GM04503 (cell line): ENCODE data around the gene CRYBB1.

ENCODE experiments used
- DNase-seq: peaks from one replicate; pipeline ENCODE4 v3.0.0-alpha.2; 2012; ENCODE audit warnings: low read depth

Gene CRYBB1

DNA sequence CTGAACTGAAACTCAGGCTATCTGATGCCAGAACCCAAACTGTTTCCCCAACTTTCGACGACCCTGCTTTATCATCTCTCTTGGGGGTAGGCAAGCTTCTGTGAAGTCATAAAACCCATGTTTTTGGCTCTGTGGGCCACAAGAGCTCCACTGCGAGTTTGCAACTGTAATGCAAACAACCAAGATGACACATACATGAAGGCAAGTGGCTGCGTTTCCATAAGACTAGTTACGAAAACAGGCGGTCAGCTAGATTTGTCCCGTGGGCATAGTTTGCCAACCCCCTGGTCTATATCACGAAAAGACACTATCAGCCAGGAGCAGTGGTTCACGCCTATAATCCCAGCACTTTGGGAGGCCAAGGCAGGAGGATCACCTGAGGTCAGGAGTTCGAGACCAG, 65.4 kb downstream of the CRYBB1 start:
- no peak for DNase-seq

DNA sequence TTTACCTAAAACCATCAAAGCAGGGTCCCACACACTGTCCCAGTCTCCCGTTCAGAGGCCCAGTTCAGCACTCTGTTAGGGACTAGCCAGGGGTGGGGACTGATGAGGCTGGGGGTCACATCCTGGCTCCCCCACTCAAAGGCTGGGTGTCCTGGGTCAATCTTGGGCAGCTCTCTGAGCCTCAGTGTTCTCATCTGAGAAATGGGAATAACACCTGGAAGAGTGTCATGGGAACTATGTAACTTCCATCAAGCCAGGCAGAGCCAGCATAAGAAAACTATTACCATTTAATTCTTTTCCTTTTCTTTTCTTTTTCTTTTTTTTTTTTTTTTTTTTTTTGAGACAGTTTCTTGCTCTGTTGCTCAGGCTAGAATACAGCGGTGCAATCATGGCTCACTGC, 66.3 kb downstream of the CRYBB1 start:
- DNase-seq: no peak

DNA sequence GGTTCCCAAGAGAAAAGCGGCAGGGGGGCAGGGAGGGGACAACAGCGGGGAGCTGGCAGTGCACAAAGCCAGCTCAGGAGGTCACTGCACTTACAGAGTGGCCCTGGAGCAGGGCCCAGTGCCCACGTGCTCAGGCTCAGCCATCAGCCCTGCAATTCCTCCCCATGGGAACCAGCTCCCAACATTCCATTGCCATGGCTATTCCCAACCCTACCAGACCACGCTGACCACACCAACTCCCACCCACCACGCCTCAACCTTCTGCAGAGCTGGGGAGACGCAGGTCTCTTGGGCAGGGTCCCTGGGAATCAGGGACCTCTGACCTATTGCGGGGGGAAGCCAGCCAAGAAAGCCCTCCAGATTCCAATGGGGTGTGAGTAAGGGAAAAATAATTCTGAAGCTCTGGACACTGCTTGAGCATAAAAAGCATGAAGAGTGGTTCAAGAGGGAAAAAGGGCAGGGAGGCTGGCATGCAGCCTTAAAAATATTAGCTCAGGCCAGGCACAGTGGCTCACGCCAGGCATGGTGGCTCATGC, 67.3 kb downstream of the CRYBB1 start:
- peak; percentile 87 for DNase-seq

DNA sequence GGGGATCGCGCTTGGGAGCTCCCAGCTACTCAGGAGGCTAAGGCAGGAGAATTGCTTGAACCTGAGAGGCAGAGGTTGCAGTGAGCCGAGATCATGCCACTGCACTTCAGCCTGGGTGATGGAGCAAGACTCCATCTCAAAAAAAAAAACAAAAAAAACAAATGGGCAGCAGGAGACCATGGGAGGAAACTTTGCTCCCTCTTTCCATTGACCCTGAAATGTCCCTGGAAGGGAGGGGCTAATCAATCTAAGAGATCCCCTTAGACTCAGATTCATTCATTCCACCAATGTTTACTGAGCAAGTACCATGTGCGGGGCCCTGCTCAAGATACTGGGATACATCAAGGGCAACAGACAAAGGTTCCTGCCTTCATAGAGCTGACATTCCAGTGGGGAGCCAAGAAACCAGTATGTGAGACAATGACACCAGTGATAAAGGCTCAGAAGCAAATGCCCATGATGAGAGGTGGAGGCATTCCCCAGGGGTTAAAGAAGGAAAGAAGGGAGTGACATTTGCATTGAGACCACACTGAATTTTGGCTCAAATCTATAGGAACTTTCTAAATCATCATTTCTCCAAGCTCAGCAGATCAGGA, 67.8 kb downstream of the CRYBB1 start:
- no peak for DNase-seq
